HG02840 (cell line): ENCODE data around the gene FAM204A.

Experiments
- ATAC-seq: cut with Tn5 transposase; IDR thresholded peaks from one replicate; pipeline ENCODE4 v1.9.1; 2021; ENCODE audit warnings: mild to moderate bottlenecking, moderate library complexity, moderate number of reproducible peaks; ENCODE audit not compliant: unreplicated experiment, low FRiP score

The FAM204A gene

GRCh38 chr10:118332948-118333710, 9.0 kb downstream of the FAM204A start:
- no peak for ATAC-seq

GRCh38 chr10:118332236-118332635, 9.9 kb downstream of the FAM204A start:
- ATAC-seq: no peak

GRCh38 chr10:118330295-118331076, 11.6 kb downstream of the FAM204A start:
- no peak for ATAC-seq

- ATAC-seq: no peak
Measured at GRCh38 chr10:118324140-118324539, 18.0 kb downstream of the FAM204A start.

DNA sequence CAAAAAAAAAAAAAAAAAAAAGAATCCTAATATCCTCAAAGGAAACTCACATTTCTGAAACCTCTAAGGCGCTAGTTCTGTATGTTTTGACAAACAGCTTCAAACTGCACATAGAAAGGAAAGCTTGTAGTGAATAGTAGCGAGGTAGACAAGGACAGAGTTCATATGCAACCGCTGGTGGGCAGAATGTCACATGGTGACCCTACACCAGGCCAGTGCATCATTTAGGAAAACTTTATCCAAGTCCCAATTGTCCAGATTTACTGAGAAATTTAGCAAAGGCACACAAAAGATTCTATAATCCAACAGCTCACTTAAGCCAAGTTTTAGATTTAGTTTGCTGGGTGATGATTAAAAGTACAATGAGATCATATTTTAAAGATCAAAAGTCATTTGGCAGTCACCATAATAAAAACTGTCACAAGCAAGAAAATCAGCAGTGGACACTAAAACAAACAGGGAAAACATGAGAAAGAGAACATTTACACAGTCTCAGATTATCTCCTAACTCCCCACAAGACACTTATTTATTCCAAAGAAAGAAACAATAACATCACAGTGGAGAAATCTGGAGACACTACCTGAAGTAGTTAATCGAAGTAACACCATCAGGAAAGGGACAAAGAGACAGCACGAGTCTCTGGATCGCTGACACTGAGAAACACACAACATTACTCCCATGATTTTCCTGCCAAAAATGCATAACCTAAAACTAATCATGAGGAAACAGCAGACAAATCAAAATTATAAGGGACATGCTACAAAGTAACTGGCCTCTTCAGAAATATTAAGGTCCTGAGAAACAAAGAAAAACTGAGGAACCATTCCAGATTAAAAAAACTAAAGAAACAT, 20.2 kb downstream of the FAM204A start:
- ATAC-seq: no peak

- no peak for ATAC-seq
Measured at GRCh38 chr10:118315629-118316028, 26.5 kb downstream of the FAM204A start.

DNA sequence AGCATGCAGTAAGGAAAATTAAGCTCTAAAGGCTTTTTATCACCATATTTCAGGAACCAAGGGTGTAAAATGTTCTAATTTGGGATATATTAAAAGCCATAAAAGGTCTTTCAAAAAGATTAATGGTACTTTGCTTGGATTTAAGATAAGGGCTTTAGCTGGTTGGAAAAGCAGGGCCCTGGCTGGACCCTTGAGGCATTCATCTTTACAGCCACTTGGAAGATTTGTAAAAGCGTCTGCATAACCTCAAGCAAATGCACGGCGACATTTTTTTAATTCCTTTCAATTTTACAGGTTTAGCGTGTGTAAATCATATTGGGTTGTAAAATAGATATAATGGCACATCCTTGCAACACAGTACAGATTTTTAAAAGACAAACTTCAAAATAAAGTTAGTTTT, 27.2 kb downstream of the FAM204A start:
- no peak for ATAC-seq

GRCh38 chr10:118311505-118311904, 30.6 kb downstream of the FAM204A start:
- ATAC-seq: no peak

GRCh38 chr10:118310822-118311221, 31.3 kb downstream of the FAM204A start:
- no peak for ATAC-seq

DNA sequence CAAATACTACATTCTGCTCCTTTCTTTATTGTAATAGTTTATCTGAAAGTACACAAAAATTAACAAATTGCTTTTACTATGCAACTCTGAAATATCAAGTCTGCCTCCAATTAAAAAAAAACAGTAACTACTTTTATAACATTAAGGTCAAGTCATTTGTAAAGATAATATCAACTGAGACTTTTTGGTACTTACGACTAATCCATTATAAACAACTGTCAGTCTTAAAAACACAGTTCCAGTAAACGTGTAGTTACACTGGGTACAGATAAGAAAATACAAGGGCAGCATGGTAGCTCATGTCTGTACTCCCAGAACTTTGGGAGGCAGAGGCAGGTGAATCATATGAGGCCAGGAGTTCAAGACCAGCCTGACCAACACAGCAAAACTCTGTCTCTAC, 32.2 kb downstream of the FAM204A start:
- no peak for ATAC-seq

DNA sequence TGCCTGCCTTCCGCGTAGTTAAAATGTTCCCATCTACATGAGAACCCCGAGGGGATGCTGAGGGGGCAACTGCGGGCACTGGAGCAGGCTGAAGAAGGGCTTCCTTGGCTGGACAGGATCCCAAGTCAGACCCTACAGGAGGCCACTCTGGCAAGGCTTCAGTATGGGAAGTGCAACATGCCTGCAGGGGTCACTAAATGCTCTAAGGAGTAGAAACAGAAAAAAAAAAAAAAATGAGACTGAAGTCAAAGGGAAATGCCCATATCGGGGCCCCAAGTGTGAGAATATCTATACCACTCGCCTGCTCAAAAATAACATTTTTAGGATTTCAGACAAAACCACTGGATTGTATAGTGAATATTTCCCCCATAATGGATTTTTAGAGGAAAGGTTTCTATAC, 33.5 kb downstream of the FAM204A start:
- no peak for ATAC-seq

DNA sequence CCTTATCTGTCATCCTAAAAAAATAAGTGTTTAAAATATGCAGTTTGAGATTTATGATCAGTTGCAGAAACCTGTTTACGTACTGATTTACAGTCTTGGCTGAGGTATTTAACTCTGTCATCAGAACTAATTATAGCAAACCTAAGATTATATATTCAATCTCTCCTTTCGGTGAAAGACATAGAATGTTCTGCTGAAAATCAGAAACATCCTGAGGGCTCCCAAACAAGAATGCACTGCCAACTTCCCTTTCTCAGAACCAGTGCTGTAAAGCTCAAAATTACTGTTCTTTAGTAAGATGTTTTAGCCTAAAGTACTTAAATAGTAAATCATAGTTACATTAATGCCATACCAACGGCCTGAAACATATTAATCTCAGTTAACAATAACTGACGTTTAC, 34.3 kb downstream of the FAM204A start:
- no peak for ATAC-seq

GRCh38 chr10:118307220-118307619, 34.9 kb downstream of the FAM204A start:
- no peak for ATAC-seq

- no peak for ATAC-seq
Measured at GRCh38 chr10:118305730-118306129, 36.4 kb downstream of the FAM204A start.

- ATAC-seq: no peak
Measured at GRCh38 chr10:118304521-118304920, 37.6 kb downstream of the FAM204A start.

GRCh38 chr10:118301211-118301610, 40.9 kb downstream of the FAM204A start:
- no peak for ATAC-seq

DNA sequence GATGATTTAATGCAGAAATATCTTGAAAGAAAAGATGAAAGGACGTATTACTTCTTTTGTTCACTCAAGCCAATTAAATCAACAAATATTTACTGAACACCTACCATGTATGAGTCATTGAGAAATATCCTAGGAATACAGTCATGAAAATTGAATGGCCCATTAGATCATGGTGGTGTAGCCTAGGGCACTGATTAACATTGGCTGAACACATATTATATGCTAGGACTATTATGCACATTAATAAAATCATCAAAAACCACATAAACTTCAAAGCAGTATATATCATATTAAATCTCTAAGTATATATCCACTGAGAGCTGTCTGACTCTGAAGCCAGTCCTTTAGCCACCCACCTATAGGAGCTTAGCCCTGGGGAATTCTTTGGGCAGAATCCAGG, 41.8 kb downstream of the FAM204A start:
- ATAC-seq: no peak

GRCh38 chr10:118298787-118299186, 43.3 kb downstream of the FAM204A start:
- ATAC-seq: no peak

DNA sequence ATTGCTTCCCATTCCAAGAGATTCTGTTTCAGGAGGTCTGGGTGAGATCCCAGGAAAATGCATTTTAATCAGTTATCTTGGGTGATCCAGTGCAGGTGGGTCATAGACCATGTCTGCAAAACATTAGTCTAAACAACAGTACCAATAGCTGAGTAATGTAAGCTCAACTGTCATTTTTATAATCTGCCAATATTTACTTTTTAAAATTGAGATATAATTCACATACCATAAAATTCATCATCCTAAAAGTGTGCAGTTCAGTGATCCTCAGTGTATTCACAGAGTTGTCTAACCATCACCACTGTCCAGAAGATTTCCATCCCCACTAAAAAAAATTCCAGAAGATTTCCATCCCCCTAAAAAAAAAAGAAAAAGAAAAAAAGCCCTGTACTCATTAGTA, 51.0 kb downstream of the FAM204A start:
- no peak for ATAC-seq

DNA sequence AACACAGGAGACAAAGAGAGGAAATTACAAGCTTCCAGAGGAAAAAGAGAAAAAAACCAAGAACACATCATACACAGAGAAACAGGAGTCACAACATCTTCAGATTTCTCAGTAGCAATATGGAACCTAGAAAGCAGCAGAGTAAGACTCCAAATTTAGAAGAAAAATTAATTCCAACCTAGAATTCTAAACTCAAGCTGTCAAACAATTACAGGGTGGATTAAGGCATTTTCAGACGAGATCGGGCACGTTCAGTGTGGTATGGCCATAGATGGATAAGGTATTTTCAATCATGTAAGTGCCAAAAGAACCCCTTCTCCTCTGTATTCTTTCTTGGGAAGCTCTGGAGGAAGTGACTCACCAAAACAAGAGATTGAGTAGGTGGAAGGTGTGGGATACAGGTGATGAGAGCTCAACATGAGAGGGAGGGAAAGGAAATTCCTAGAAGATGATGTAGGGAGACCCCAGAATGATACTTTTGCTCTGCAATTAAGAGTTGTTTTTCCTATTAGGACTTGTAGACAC, 51.6 kb downstream of the FAM204A start:
- no peak for ATAC-seq
